Upper lobe of left lung (tissue), 4 donors: Measurements from ENCODE around the gene SLX4IP.

Experiments used
- EP300 ChIP-seq, 4 donors: sonication (generic); formaldehyde crosslinking; IDR thresholded peaks; one replicate each; pipeline ENCODE4 v1.5.1; 2017; ENCODE audit warnings: antibody characterized with exemption in 4 of 4, control low read depth in 2 of 4
- POLR2A ChIP-seq, 4 donors: fragments of 450-650 bp; IDR thresholded peaks; one replicate each; pipeline ENCODE4 v1.5.1; 2016 to 2017; ENCODE audit warnings: antibody characterized with exemption in 4 of 4, mild to moderate bottlenecking in 2 of 4
- POLR2AphosphoS5 ChIP-seq, 2 donors: sonication (generic); formaldehyde crosslinking; IDR thresholded peaks; one replicate each; pipeline ENCODE4 v1.5.1; 2017; ENCODE audit warnings: antibody characterized with exemption in 2 of 2
- TF ChIP-seq, protein P1 (sequence below), 6 experiments: fragments of 450-650 bp in 4 of 6; fragments of 200-600 bp in 2 of 6; sonication (generic) in 2 of 6; IDR thresholded peaks; one replicate each; pipeline ENCODE4 v1.5.1; 2016 to 2019; ENCODE audit warnings: antibody characterized with exemption in 6 of 6

- no peak for TF ChIP-seq POLR2AphosphoS5 (IDR thresholded peaks at IDR 0.05)
- TF ChIP-seq, protein P1, sequence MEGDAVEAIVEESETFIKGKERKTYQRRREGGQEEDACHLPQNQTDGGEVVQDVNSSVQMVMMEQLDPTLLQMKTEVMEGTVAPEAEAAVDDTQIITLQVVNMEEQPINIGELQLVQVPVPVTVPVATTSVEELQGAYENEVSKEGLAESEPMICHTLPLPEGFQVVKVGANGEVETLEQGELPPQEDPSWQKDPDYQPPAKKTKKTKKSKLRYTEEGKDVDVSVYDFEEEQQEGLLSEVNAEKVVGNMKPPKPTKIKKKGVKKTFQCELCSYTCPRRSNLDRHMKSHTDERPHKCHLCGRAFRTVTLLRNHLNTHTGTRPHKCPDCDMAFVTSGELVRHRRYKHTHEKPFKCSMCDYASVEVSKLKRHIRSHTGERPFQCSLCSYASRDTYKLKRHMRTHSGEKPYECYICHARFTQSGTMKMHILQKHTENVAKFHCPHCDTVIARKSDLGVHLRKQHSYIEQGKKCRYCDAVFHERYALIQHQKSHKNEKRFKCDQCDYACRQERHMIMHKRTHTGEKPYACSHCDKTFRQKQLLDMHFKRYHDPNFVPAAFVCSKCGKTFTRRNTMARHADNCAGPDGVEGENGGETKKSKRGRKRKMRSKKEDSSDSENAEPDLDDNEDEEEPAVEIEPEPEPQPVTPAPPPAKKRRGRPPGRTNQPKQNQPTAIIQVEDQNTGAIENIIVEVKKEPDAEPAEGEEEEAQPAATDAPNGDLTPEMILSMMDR (IDR thresholded peaks at IDR 0.05) = no peak
- no peak for TF ChIP-seq POLR2A (IDR thresholded peaks at IDR 0.05)
- no peak for TF ChIP-seq EP300 (IDR thresholded peaks at IDR 0.05)
These were observed 4.4 kb upstream of the SLX4IP start for GRCh38 chr20:10430704-10431103.
